Adrenal gland (tissue), 5 donors: Measurements from ENCODE around the gene SYNPO2.

Source experiments
- POLR2A ChIP-seq, 2 donors: fragments of 450-650 bp; IDR thresholded peaks; one replicate each; pipeline ENCODE4 v1.6.1; 2017; ENCODE audit warnings: antibody characterized with exemption in 2 of 2, mild to moderate bottlenecking in 2 of 2, moderate library complexity in 1 of 2
- TF ChIP-seq, protein P1 (sequence below), 6 experiments: fragments of 450-650 bp in 4 of 6; fragments of 200-600 bp in 2 of 6; sonication (generic) in 1 of 6; IDR thresholded peaks; 1 replicate in 5 of 6; 2 replicates in 1 of 6; pipeline versions ENCODE4 v1.5.1 to v1.8.0; 2016 to 2021; ENCODE audit warnings: antibody characterized with exemption in 6 of 6, mild to moderate bottlenecking in 2 of 6, moderate library complexity in 1 of 6
- donor health status: DM: no; HTN: no; CAD: no.

- TF ChIP-seq, protein P1, sequence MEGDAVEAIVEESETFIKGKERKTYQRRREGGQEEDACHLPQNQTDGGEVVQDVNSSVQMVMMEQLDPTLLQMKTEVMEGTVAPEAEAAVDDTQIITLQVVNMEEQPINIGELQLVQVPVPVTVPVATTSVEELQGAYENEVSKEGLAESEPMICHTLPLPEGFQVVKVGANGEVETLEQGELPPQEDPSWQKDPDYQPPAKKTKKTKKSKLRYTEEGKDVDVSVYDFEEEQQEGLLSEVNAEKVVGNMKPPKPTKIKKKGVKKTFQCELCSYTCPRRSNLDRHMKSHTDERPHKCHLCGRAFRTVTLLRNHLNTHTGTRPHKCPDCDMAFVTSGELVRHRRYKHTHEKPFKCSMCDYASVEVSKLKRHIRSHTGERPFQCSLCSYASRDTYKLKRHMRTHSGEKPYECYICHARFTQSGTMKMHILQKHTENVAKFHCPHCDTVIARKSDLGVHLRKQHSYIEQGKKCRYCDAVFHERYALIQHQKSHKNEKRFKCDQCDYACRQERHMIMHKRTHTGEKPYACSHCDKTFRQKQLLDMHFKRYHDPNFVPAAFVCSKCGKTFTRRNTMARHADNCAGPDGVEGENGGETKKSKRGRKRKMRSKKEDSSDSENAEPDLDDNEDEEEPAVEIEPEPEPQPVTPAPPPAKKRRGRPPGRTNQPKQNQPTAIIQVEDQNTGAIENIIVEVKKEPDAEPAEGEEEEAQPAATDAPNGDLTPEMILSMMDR (IDR thresholded peaks at IDR 0.05), result no peak
- TF ChIP-seq POLR2A (IDR thresholded peaks at IDR 0.05), result no peak
Measured at GRCh38 chr4:118850488-118851173, 38.0 kb upstream of the SYNPO2 start.
